ENCODE measurements around the gene SLC38A10.

SLC38A10 gene

DNA sequence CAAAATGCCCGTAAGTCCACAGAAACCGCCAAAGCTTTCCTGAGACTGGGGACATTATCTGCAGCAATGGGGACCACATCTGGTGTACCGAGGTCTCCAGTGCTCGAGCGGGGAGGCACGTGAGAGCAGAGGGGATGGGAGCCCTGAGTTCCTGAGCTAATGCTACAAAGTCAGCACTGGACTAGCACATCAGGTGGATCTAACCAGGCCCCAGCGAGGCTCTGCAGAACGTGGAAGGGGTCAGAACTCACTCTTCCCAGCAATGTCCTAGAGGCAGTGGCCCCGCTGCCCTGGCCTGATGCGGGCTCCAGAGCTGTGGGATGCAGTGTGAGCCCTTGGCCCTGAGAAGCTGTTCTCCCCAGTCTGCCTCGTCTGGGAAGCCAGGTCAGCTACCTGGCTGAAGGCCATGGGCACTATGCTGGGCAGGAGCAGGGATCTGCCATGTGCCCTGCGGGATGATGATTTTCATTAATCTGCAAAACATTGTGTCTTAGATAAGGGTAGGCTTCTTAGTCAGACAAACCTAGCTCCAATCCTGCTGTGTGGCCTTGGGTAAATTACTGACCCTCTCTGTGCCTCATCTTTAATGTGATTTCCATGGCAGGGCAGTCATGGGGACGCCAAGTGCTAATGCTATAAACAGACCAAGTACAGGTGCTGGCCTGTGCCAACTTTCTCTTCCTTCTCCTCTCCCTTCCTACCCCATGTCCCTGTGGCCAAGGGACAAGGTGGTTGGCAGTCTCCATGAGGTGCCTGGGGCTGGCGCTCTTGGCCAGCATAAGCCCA is 40.1 kb upstream of the SLC38A10 start:
- H3K27me3 Mint-ChIP-seq = peaks cover 50% of the 10 kb centered on the region
- peaks cover 33% of the 10 kb centered on the region for H3K4me1 Mint-ChIP-seq (ENCODE audit: low read depth)
- no peak overlapping the region for H3K4me3 Mint-ChIP-seq
- intact Hi-C loops (cut with micrococcal nuclease) = no loop called here
- no peak overlapping the region for H3K27ac Mint-ChIP-seq
- no peaks in the 10 kb centered on the region for H3K36me3 Mint-ChIP-seq (ENCODE audit: low read depth)
- H3K9me3 Mint-ChIP-seq = no peaks in the 10 kb centered on the region

DNA sequence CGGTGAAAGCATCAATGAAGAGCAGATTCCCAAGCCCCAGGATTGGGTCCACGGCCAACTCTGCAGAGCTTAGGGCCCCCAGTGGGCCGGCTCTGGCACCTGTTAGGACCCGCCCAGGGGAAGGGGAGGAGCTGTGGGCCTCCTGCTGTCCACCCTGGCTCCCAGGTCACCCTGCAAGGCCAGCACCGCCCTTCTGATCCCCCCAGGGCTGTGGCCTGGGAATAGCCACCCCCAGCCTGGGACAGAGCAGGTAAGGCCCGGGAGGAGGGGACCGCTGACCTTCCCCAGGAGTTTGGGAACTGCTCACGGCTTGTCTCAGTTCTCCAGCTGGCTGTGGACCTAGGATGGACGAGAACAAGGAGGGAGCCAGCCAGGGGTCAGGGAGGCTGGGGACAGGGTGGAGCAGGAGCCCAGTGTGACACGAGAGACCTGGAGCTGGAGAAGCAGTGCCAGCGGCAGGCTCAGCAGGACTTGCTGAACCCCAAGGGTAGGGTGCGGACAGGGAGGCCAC is 39.3 kb upstream of the SLC38A10 start:
- no peaks in the 10 kb centered on the region for H3K9me3 Mint-ChIP-seq
- H3K36me3 Mint-ChIP-seq (ENCODE audit: low read depth) = no peaks in the 10 kb centered on the region
- intact Hi-C loops (cut with micrococcal nuclease) = no loop called here
- H3K27ac Mint-ChIP-seq = no peak overlapping the region
- peaks cover 33% of the 10 kb centered on the region for H3K4me1 Mint-ChIP-seq (ENCODE audit: low read depth)
- H3K27me3 Mint-ChIP-seq = peaks cover 49% of the 10 kb centered on the region
- H3K4me3 Mint-ChIP-seq = no peak overlapping the region

DNA sequence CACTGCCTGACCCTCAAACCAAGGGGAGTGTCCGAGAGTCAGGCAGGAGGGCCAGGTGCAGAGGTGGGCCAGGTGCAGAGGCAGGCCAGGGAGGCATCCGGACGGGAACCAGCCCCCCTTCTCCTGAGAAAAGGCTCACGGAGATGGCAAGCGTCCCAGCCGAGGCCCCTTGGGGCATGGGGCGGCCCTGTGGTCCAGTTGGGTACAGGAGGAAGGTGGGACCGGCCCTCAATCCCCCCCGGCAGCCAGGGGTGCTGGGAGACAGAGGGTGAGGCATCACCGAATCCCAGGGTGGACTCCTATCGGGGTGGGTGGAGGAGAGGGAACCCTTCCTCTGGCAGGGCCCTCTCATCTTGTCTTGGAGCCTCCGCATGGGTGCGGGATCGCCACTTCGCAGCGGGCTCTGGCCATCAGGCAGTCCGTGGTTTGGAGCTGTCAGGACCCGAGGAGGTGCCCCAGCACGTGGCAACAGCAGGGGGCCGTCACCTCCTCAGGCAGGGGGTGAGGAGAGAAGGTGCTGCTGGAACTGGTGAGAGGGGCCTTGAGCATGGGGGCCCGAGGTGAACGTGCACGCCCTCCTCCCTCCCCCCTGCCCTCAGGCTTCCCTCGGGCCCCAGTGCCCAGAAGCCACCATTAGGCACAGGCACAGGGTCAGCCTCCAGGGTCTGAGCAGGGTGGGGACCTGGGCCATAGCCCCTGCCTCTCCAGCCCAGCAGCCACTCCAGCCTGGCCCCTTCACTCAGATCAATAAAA is 38.7 kb upstream of the SLC38A10 start:
- Mint-ChIP-seq H3K4me1 (ENCODE audit: low read depth) (peaks cover 33% of the 10 kb centered on the region), H3K4me3 (no peak overlapping the region), H3K27ac (no peak overlapping the region), H3K9me3 (no peaks in the 10 kb centered on the region), H3K36me3 (ENCODE audit: low read depth) (no peaks in the 10 kb centered on the region), H3K27me3 (peaks cover 49% of the 10 kb centered on the region)
- intact Hi-C loops (cut with micrococcal nuclease) = no loop called here

DNA sequence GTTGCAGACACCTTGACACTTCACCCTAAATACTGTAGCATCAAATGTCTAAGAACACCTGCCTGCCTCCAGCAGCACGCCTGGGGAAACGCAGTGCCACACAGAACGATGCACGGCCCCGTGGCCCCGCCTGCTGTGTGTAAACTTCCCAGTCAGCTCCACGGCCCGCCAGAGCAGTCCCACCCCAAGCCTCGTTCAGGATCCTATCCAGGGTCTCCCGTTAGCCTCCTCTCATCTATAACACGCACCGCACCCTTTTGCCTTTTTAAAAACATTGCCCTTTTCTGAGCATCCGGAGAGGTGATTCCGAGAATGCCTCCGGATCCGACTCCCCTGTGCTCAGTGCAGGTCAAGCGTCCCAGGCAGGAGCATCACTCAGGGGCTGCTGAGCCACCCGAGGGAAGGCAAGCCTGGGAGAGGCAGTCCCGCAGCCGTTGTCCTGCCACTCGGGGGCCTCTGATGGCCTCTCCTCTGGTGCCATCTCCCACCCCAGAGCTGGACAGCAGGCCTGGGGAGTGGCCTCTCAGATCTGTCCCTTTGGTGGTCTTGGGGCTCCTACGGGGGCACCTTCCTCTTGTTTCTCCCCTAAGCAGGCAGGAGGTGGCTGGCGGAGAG is 37.9 kb upstream of the SLC38A10 start:
- Mint-ChIP-seq H3K36me3 (ENCODE audit: low read depth) (no peaks in the 10 kb centered on the region), H3K4me3 (no peak overlapping the region), H3K4me1 (ENCODE audit: low read depth) (peaks cover 39% of the 10 kb centered on the region), H3K9me3 (no peaks in the 10 kb centered on the region), H3K27me3 (peaks cover 48% of the 10 kb centered on the region), H3K27ac (no peak overlapping the region)
- intact Hi-C loops (cut with micrococcal nuclease) = no loop called here

DNA sequence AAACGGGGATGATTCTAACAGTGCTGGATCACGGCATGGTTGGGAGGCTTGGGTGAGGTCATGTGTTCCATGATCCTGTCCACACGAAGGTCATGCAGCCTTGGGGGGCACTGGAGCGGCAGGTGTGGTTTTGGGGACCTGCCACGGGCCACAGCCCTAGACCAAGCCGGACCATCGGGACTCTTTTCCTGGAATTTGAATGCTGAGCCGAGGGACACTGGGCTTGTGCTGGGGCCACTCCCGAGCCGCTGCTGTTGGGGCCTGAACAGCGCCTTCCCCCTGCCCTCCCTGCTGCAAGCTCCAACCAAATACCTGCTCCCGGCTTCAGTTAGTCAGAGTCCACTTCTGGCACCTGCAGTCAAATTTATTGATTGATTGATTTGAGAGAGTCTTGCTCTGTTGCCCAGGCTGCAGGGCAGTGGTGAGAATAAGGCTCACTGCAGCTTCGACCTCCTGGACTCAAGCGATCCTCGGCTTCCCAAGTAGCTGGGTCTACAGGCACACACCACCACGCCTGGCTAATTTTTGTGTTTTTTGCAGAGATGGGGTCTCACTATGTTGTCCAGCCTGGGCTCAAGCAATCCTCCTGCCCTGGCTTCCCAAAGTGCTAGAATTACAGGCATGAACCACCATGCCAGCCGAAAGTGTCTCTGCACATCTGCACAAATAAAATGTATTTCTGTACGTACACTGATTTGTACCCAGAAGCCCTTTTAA is 37.2 kb upstream of the SLC38A10 start:
- intact Hi-C loops (cut with micrococcal nuclease) = no loop called here

DNA sequence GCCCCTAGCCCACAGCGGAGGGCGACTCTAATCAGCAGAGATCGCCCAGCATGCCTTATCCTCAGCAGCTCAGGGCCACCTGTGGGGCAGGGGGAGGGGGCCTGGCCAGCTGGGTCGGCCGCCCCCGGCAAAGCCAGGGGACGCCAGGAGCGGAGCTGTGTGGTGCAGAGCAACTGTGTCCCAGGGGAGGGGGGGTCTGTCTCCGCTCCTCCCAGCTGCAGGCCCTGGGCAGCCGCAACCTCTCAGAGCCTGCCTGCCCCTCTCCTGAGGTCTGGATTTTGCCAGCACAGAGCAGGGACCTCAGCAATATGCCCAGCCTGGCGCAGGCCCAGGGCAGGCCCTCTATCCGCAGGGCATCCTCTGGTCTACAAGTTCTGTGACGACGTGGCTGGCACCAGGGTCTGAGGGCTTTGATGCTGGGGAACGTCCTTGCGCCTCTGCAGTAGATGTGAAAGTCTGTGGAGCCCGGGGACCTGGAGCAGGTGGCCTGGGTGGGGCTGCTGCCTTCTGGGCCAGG is 36.5 kb upstream of the SLC38A10 start:
- intact Hi-C loops (cut with micrococcal nuclease) = no loop called here

More for the DNA sequence above, 37.2 kb upstream of the SLC38A10 start:
- Mint-ChIP-seq H3K27me3 (peaks cover 48% of the 10 kb centered on the region), H3K9me3 (no peaks in the 10 kb centered on the region), H3K4me3 (no peak overlapping the region), H3K4me1 (ENCODE audit: low read depth) (peaks cover 39% of the 10 kb centered on the region), H3K27ac (no peak overlapping the region), H3K36me3 (ENCODE audit: low read depth) (no peaks in the 10 kb centered on the region)

DNA sequence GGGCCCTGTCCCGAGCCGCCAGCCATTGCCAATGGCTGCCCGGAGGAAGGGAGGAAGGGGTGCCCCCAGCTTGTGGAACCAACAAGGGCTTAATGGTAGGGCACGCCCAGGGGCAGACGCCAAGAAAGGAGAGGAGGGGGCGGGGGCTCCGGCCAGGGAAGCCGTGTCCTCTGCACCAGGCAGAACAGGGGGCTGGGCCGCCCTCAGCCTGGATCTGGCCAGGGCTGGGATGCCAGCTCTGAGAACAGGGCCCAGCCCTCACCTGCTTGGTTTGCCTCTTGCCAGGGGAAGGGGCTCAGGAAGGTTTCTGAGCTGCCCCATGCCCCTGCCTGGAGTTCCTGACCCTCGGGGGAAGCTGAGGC is 35.8 kb upstream of the SLC38A10 start:
- H3K4me3 Mint-ChIP-seq = no peak overlapping the region
- H3K9me3 Mint-ChIP-seq = no peaks in the 10 kb centered on the region
- no peak overlapping the region for H3K27ac Mint-ChIP-seq
- H3K36me3 Mint-ChIP-seq (ENCODE audit: low read depth) = no peaks in the 10 kb centered on the region
- H3K4me1 Mint-ChIP-seq (ENCODE audit: low read depth) = peaks cover 39% of the 10 kb centered on the region
- H3K27me3 Mint-ChIP-seq = peaks cover 48% of the 10 kb centered on the region
- intact Hi-C loops (cut with micrococcal nuclease) = no loop called here

More for the DNA sequence above, 36.5 kb upstream of the SLC38A10 start:
- H3K27me3 Mint-ChIP-seq = peaks cover 50% of the 10 kb centered on the region
- H3K36me3 Mint-ChIP-seq (ENCODE audit: low read depth) = no peaks in the 10 kb centered on the region
- no peak overlapping the region for H3K4me3 Mint-ChIP-seq
- H3K4me1 Mint-ChIP-seq (ENCODE audit: low read depth) = peaks cover 39% of the 10 kb centered on the region
- H3K27ac Mint-ChIP-seq = no peak overlapping the region
- no peaks in the 10 kb centered on the region for H3K9me3 Mint-ChIP-seq

DNA sequence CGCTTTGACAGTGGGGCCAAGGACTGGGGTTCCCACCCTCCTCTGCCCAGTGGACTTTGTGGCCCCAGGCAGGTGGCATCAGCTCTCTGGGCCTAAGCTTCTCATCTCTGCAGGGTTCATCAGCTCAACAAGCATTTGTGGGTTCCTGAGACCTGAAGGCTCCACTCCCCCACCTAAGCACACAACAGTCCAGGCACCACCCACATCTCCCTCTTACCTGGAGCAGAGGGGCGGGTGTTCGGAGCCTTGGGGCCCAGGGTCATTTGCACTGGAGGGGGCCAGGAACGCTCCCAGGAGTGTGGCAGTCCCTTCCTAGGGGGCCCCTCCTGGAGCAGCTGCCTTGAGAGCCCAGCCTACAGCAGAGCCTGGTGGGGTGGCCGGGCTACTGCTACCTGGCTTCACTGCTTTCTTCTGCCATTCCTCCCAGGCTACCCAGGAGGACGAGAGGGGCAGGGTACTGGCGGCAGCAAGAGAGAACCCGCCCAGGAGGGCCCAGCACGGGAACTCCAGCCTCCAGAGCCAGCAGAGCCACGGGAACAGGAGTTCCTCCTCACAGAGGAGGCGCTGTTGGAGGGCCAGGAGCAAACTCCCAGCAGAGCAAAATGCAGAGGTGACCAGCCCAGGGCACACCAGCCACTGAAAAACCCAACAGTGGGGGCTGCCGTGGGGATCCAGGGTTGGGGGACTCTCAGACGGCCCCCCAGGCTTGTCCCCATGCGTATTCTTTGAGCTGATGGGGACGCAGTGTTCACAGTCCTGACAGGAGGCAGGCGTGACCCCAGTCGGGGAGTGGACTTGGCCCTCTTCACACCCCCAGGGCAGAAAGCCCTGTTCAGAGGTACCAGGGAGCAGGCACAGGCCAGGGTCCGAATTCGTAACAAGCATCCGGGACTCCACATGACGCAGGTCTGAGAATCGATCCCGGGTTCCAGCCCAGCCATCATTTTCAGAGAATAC is 35.1 kb upstream of the SLC38A10 start:
- Mint-ChIP-seq H3K4me1 (ENCODE audit: low read depth) (peaks cover 46% of the 10 kb centered on the region), H3K9me3 (no peaks in the 10 kb centered on the region), H3K27me3 (peaks cover 46% of the 10 kb centered on the region), H3K4me3 (no peak overlapping the region), H3K27ac (peak overlapping the region; percentile 58), H3K36me3 (ENCODE audit: low read depth) (no peaks in the 10 kb centered on the region)
- intact Hi-C loops (cut with micrococcal nuclease) = no loop called here

DNA sequence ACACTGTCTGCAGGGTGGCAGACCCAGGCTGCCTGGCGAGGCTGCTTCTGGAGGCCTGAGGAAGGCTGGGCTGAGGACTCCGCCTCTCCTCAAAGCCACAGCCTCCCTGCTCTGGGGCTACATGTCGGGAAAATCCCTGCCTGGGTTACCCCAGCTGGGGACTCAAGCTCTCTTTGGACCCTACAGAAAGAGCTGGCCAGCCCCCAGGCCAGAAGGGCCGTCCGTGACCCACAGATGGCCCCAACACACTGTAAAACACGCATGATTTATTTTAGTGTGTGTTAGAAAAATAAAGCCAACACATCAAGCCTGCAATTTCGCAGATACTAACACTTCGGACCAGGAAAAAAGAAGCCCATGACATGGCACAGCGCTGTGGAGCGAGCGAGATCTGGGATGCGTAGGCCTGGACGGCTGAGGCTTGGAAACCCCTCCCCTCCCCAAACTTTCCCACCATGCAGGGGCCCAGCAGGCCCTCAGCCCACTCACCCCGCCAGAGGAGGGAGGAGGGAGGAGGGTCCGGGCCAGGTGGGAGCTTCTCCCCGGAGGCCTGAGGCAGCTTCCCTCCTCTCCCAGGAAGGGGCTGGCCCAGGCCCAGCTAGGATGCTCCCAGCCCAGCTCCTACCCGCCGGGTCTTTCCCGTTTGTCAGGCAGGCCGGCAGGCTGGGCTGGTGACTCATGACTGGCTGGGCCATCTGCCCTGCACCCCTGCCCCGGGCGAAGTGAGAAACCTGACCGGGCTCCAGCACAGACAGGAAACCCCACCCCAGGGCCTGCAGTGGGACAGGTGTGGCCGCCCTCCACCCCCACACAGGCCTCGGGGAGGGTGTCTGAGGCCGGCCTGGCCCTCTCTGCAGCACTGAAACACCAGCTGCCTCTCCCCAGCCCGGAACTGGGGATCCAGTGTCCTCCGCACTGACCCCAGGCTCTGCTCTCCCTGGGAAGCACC is 34.1 kb upstream of the SLC38A10 start:
- Mint-ChIP-seq H3K9me3 (no peaks in the 10 kb centered on the region), H3K36me3 (ENCODE audit: low read depth) (no peaks in the 10 kb centered on the region), H3K4me1 (ENCODE audit: low read depth) (peaks cover 56% of the 10 kb centered on the region), H3K27me3 (peaks cover 42% of the 10 kb centered on the region), H3K4me3 (no peak overlapping the region), H3K27ac (peak overlapping the region; percentile 58)
- intact Hi-C loops (cut with micrococcal nuclease) = no loop called here

DNA sequence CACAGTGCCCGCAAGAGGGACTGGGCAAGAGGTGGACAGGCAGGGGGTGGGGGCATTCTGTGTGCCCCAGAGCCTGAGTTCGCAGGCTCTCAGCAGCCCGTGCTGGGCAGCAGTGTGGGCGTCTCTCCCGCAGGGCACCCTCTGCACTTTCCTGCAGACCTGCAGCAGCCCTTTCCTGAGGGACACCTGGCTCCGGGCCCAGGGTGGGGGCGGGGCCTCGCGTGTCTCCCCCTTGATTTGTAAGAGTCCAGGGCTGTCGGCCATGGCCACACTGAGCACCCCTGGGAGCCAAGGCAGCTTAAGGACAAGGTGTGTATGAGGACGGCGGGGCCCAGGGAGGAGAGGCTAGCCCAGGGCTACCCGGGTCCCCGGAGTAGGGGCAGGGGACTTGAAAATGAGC is 33.4 kb upstream of the SLC38A10 start:
- Mint-ChIP-seq H3K4me1 (ENCODE audit: low read depth) (peaks cover 56% of the 10 kb centered on the region), H3K27me3 (peaks cover 35% of the 10 kb centered on the region), H3K9me3 (no peaks in the 10 kb centered on the region), H3K27ac (peak overlapping the region; percentile 51), H3K36me3 (ENCODE audit: low read depth) (no peaks in the 10 kb centered on the region), H3K4me3 (no peak overlapping the region)
- intact Hi-C loops (cut with micrococcal nuclease) = no loop called here

DNA sequence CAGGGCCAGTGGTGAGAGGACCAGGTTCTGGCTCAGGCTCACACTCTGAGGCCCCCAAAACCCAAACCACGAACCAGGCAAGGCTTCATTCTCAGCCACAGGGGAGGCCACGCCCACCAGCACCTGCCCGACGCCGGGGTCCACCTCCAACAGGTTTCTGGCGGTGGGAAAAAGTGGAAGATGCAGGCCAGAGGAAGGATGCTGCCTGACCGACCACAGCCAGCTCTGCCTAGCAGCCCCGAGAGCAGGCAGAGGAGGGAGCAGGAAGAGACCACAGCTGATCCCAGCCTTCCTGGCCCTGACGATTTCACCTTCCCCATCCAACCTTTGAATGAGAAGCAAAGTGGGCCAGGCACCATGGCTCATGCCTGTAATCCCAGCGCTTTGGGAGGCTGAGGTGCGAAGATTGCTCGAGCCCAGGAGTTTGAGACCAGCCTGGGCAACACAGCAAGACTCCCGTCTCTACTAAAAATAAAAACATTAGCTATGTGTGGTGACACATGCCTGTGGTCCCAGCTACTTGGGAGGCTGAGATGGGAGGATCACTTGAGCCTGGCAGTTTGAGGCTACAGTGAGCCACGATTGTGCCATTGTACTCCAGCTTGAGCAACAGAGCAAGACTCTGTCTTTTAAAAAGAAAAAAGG is 30.7 kb upstream of the SLC38A10 start:
- Mint-ChIP-seq H3K9me3 (no peaks in the 10 kb centered on the region), H3K27me3 (peaks cover 21% of the 10 kb centered on the region), H3K4me3 (no peak overlapping the region), H3K36me3 (ENCODE audit: low read depth) (no peaks in the 10 kb centered on the region), H3K27ac (no peak overlapping the region), H3K4me1 (ENCODE audit: low read depth) (peaks cover 70% of the 10 kb centered on the region)
- intact Hi-C loops (cut with micrococcal nuclease) = no loop called here

Measured in dendritic cell treated with granulocyte-macrophage colony-stimulating factor and Interleukin-4, amounts not matched to agents 40 ng/mL and 50 ng/mL, for 4 days (primary cell).